ENCODE data around the gene DDX55. TPM values are rescaled to one million over a fixed set of nuclear protein-coding genes. Genes with fewer than 3 reads are reported as not detected.

Gene DDX55
- total and polyA plus RNA-seq, 2 of the 13 experiments (the other 11 are each of a cell fraction or from before 2014, with no cell fraction given): 22.2 to 37.0 TPM

DNA sequence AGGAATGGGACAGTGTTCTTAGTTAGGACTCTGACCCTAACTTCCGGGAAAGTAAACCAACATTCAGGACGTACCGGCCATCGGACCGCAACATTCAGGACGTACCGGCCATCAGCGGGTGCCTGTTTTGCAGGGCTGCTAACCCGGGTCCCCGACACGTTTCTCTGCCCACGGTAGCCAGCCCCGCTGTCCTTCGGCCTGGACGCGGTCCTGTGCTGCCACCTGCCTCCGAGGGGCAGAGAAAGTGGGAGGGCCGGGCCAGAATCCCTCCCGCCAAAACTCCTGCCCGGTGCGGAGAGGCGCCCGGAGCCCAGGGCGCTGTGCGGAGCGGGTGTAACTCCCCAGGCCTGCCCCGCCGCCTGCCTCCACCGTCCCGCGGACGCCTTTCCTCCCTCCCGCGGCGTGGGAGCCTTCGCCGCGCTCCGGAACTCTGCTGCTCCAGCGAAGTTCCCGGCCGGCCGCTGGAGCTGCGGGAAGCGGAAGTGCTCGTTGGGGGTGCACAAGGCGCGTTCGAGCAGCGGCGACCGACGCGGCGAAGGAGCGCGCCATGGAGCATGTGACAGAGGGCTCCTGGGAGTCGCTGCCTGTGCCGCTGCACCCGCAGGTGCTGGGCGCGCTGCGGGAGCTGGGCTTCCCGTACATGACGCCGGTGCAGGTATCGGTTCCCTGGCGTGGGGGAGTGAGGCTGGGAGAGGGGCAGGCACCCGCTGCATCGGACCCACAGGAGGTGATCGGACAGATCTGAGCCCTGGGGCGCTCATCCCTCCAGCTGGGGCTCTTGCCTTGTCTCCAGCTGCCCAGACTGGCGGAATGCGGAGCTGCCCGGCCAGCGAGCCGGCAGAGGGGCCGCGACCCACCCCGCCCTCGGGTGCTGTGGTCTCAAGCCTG lies at the start of gene DDX55 (continued):
- peak; percentile 89 for TF ChIP-seq ZNF441 (CRISPR knock-in tag; IDR thresholded peaks at IDR 0.05; ENCODE audit: borderline replicate concordance)
- no peak for TF ChIP-seq EHMT2 (IDR thresholded peaks at IDR 0.05; ENCODE audit: borderline replicate concordance, low read depth, low read length)
- peak; percentile 68; the same call in 1 of the 2 replicates for TF ChIP-seq ZNF44 (CRISPR knock-in tag; IDR thresholded peaks at IDR 0.05)
- TF ChIP-seq IRF2 (CRISPR knock-in tag; IDR thresholded peaks at IDR 0.05): peak; percentile 81; the same call in 1 of the 2 replicates
- TF ChIP-seq ZBTB7B (CRISPR knock-in tag; IDR thresholded peaks at IDR 0.05): peak; percentile 76
- TF ChIP-seq ZMYM3 (CRISPR knock-in tag; IDR thresholded peaks at IDR 0.05): peak; percentile 83
- TF ChIP-seq ISX (CRISPR knock-in tag; conservative IDR thresholded peaks at IDR 0.05): no peak
- no peak for TF ChIP-seq ZNF296 (CRISPR knock-in tag; conservative IDR thresholded peaks at IDR 0.05)
- peak; percentile 88 for TF ChIP-seq ZSCAN29 (CRISPR knock-in tag; conservative IDR thresholded peaks at IDR 0.05)
- TF ChIP-seq, protein P1, sequence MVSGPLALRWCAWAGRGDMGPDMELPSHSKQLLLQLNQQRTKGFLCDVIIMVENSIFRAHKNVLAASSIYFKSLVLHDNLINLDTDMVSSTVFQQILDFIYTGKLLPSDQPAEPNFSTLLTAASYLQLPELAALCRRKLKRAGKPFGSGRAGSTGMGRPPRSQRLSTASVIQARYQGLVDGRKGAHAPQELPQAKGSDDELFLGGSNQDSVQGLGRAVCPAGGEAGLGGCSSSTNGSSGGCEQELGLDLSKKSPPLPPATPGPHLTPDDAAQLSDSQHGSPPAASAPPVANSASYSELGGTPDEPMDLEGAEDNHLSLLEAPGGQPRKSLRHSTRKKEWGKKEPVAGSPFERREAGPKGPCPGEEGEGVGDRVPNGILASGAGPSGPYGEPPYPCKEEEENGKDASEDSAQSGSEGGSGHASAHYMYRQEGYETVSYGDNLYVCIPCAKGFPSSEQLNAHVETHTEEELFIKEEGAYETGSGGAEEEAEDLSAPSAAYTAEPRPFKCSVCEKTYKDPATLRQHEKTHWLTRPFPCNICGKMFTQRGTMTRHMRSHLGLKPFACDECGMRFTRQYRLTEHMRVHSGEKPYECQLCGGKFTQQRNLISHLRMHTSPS (CRISPR knock-in tag; IDR thresholded peaks at IDR 0.05; ENCODE audit: low read depth): peak; percentile 75; the same call in 1 of the 2 replicates
- TF ChIP-seq, protein P2, sequence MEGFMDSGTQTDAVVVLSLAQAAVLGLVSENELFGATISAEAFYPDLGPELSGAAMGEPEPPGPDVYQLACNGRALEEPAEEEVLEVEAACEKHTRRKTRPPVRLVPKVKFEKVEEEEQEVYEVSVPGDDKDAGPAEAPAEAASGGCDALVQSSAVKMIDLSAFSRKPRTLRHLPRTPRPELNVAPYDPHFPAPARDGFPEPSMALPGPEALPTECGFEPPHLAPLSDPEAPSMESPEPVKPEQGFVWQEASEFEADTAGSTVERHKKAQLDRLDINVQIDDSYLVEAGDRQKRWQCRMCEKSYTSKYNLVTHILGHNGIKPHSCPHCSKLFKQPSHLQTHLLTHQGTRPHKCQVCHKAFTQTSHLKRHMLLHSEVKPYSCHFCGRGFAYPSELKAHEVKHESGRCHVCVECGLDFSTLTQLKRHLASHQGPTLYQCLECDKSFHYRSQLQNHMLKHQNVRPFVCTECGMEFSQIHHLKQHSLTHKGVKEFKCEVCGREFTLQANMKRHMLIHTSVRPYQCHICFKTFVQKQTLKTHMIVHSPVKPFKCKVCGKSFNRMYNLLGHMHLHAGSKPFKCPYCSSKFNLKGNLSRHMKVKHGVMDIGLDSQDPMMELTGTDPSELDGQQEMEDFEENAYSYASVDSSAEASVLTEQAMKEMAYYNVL (CRISPR knock-in tag; IDR thresholded peaks at IDR 0.05; ENCODE audit: borderline replicate concordance): 0 out of 2 replicates have a peak, but pooled peaks have one; percentile 70
- peak; percentile 97 for TF ChIP-seq ZNF274 (CRISPR knock-in tag; IDR thresholded peaks at IDR 0.05)
- TF ChIP-seq FOXK1 (CRISPR knock-in tag; IDR thresholded peaks at IDR 0.05; ENCODE audit: borderline replicate concordance, low read depth): peak; percentile 95
- no peak; the same call in 1 of the 2 replicates for TF ChIP-seq ZNF720 (CRISPR knock-in tag; IDR thresholded peaks at IDR 0.05)
- peak; percentile 80; the same call in 1 of the 2 replicates for TF ChIP-seq DNMT3B (CRISPR knock-in tag; conservative IDR thresholded peaks at IDR 0.05)
- peak; percentile 70 for TF ChIP-seq FOXO1 (CRISPR knock-in tag; IDR thresholded peaks at IDR 0.05)
- TF ChIP-seq ZNF124 (CRISPR knock-in tag; IDR thresholded peaks at IDR 0.05): peak; percentile 99
- TF ChIP-seq, protein P3, sequence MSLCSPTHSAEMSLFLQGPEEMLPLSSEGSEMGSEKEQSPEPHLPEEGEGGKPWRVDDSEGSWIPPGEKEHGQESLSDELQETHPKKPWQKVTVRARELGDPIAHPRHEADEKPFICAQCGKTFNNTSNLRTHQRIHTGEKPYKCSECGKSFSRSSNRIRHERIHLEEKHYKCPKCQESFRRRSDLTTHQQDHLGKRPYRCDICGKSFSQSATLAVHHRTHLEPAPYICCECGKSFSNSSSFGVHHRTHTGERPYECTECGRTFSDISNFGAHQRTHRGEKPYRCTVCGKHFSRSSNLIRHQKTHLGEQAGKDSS (CRISPR knock-in tag; IDR thresholded peaks at IDR 0.05; ENCODE audit: borderline replicate concordance, low read depth): peak; percentile 93; the same call in 1 of the 2 replicates
- TF ChIP-seq MLLT10 (CRISPR knock-in tag; IDR thresholded peaks at IDR 0.05): no peak
- TF ChIP-seq ZNF260 (CRISPR knock-in tag; IDR thresholded peaks at IDR 0.05; ENCODE audit: borderline replicate concordance, low read depth): no peak
- TF ChIP-seq FOXC1 (CRISPR knock-in tag; IDR thresholded peaks at IDR 0.05; ENCODE audit: borderline replicate concordance): peak; percentile 99
- peak; percentile 88; the same call in 1 of the 2 replicates for TF ChIP-seq ZNF33B (CRISPR knock-in tag; IDR thresholded peaks at IDR 0.05)
- TF ChIP-seq ZSCAN25 (CRISPR knock-in tag; IDR thresholded peaks at IDR 0.05): peak; percentile 80
- no peak for TF ChIP-seq CHD2 (IDR thresholded peaks at IDR 0.05; ENCODE audit: low read depth, low read length)
- TF ChIP-seq CHD4 (IDR thresholded peaks at IDR 0.05; ENCODE audit: borderline replicate concordance, low read length): no peak
- 0 out of 2 replicates have a peak, but pooled peaks have one; percentile 27 for TF ChIP-seq ZNF468 (CRISPR knock-in tag; IDR thresholded peaks at IDR 0.05)

Data from HepG2 (cell line).